K562 (cell line): Measurements from ENCODE around the gene ZNF768. TPM values are rescaled to one million over a fixed set of nuclear protein-coding genes. Genes with fewer than 3 reads are reported as not detected.

Experiments
- CTCFL ChIP-seq: IDR thresholded peaks from 2 replicates; pipeline ENCODE4 v1.6.1; 2011; ENCODE audit warnings: borderline replicate concordance, low read depth, mild to moderate bottlenecking, moderate library complexity, low read length; ENCODE audit not compliant: insufficient read depth, poor library complexity, severe bottlenecking
- HDAC3 ChIP-seq: fragments of 450-650 bp; IDR thresholded peaks from 2 replicates; pipeline ENCODE4 v1.6.1; 2018; ENCODE audit warnings: borderline replicate concordance, mild to moderate bottlenecking, moderate library complexity; ENCODE audit not compliant: partially characterized antibody
- HIVEP1 ChIP-seq: fragments of 250-450 bp; sonication (Bioruptor Pico); IDR thresholded peaks from 2 replicates; pipeline ENCODE4 v1.4.0; 2020; ENCODE audit warnings: mild to moderate bottlenecking
- HMG20B ChIP-seq: fragments of 250-450 bp; sonication (Bioruptor Pico); IDR thresholded peaks from 2 replicates; pipeline ENCODE4 v1.5.0; 2021; ENCODE audit warnings: mild to moderate bottlenecking
- ILK ChIP-seq: fragments of 450-650 bp; IDR thresholded peaks from 2 replicates; pipeline ENCODE4 v1.6.1; 2016; ENCODE audit warnings: missing genetic modification characterization, low read depth, mild to moderate bottlenecking, missing compliant biosample characterization, moderate library complexity, borderline replicate concordance
- JUN ChIP-seq, 2 experiments: sonication (generic) in 1 of 2; formaldehyde crosslinking in 1 of 2; IDR thresholded peaks; 2 replicates each; pipeline versions ENCODE4 v1.6.1 to v1.8.0; 2012 to 2022; ENCODE audit warnings: borderline replicate concordance in 2 of 2, mild to moderate bottlenecking in 2 of 2, improper control_type of control experiment in 1 of 2, low read depth in 1 of 2, low read length in 1 of 2, missing genetic modification reagents in 1 of 2
- MAX ChIP-seq: sonication (generic); formaldehyde crosslinking; IDR thresholded peaks from 2 replicates; pipeline ENCODE4 v1.9.0; 2022; ENCODE audit warnings: mild to moderate bottlenecking, missing genetic modification reagents
- NR1H2 ChIP-seq: sonication (generic); formaldehyde crosslinking; IDR thresholded peaks from 2 replicates; pipeline ENCODE4 v1.4.0; 2020; ENCODE audit warnings: mild to moderate bottlenecking, missing genetic modification reagents
- OTX1 ChIP-seq: fragments of 450-650 bp; formaldehyde crosslinking; IDR thresholded peaks from 2 replicates; pipeline ENCODE4 v1.4.0; 2022; ENCODE audit warnings: mild to moderate bottlenecking
- PCBP1 ChIP-seq: fragments of 200-400 bp; formaldehyde crosslinking; IDR thresholded peaks from 2 replicates; pipeline ENCODE4 v1.6.1; 2018; ENCODE audit warnings: mild to moderate bottlenecking, low read depth, low read length; ENCODE audit not compliant: poor library complexity, severe bottlenecking
- RUNX1 ChIP-seq: sonication (generic); IDR thresholded peaks from 2 replicates; pipeline ENCODE4 v1.6.1; 2016; ENCODE audit warnings: antibody characterized with exemption, low read depth
- SNIP1 ChIP-seq: fragments of 450-650 bp; IDR thresholded peaks from 2 replicates; pipeline ENCODE4 v1.7.1; 2017; ENCODE audit warnings: low read depth, mild to moderate bottlenecking
- THRAP3 ChIP-seq: fragments of 450-650 bp; IDR thresholded peaks from 2 replicates; pipeline ENCODE4 v1.6.1; 2016; ENCODE audit warnings: mild to moderate bottlenecking, inconsistent platforms, borderline replicate concordance
- ZBTB12 ChIP-seq: fragments of 250-450 bp; sonication (Bioruptor Pico); IDR thresholded peaks from 2 replicates; pipeline ENCODE4 v1.4.0; 2020
- ZNF175 ChIP-seq: fragments of 200-800 bp; sonication (Bioruptor generic); IDR thresholded peaks from 2 replicates; pipeline ENCODE4 v1.6.1; 2016; ENCODE audit warnings: low read depth, mild to moderate bottlenecking, missing genetic modification characterization, missing compliant biosample characterization
- ZNF212 ChIP-seq: fragments of 450-650 bp; formaldehyde crosslinking; IDR thresholded peaks from 2 replicates; pipeline ENCODE4 v1.4.0; 2020; ENCODE audit warnings: mild to moderate bottlenecking
- polyA plus RNA-seq, 8 experiments: library from polyadenylated mRNA; depleted of rRNA in 4 of 8; stranded (reverse) in 5 of 8; unstranded in 3 of 8; fragments of >200 nt; fragmentation: Nextera tagmentation in 2 of 8; fragmentation: Illumina TruSeq in 1 of 8; extraction: Ambion mirVana in 2 of 8; extraction: Trizol in 1 of 8; gene quantifications; 2 replicates each; pipeline versions ENCODE4 v1.2.1 to v1.2.3, GENCODE V29; 2011 to 2014; ENCODE audit warnings: inconsistent platforms in 1 of 8, missing spikeins in 1 of 8
- total RNA-seq, 7 experiments: library from RNA; depleted of rRNA in 6 of 7; stranded (reverse); fragments of >200 nt in 6 of 7; fragmentation: Illumina TruSeq in 2 of 7; extraction: Trizol in 2 of 7; gene quantifications; 2 replicates each; pipeline versions ENCODE4 v1.2.1 to v1.2.3, GENCODE V29; 2011 to 2021; ENCODE audit warnings: low replicate concordance in 1 of 7
- TF ChIP-seq, protein P1 (sequence below): sonication (generic); formaldehyde crosslinking; IDR thresholded peaks from 2 replicates; pipeline ENCODE4 v1.8.0; 2022; ENCODE audit warnings: missing genetic modification reagents, mild to moderate bottlenecking, borderline replicate concordance
- TF ChIP-seq, protein P2 (sequence below): sonication (generic); formaldehyde crosslinking; IDR thresholded peaks from 2 replicates; pipeline ENCODE4 v1.8.0; 2022; ENCODE audit warnings: mild to moderate bottlenecking, missing genetic modification reagents

The ZNF768 gene
- total and polyA plus RNA-seq, 9 of the 15 experiments (the other 6 are each of a cell fraction or from before 2014, with no cell fraction given) = 0.13 to 50.7 (median 26.9) TPM

DNA sequence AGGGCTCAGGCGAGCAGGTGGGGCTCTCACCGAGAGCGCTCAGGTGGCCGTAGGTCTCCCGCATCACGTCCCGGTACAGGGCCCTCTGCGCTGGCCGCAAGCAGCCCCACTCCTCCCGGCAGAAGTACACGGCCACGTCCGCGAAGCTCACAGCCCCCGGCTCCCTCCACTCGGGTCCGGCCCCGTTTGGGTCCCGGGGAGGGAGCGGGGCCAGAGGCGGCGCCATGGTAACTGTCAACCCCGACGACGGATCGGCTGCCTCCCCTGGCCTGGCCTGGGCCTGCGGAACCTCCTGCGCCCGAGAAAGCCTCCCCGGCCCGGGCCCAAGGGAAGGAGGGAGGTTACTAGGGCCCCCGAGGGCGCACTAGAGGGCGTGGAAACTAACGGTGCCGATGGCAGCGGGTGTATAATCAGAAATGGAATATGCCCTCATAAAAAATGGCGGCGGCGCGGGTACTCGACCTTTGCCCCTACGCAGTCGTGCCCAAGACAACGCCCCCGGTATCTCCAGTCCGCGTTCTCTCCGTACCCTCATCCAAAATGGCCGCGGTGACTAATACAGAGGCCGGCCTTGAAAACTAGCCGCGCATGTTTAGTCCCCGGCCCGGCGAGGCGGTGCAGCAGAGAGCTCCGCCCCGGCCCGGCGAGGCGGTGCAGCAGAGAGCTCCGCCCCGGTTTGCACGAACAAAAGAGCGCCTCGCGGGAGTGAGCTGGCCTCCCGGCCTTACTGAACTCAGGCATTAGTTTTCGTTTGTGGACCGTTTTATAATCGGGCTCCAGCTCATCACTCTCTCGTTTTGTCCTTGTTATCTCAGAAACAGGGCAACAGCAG lies 31.8 kb upstream of the ZNF768 start, which contains the start of gene ZNF764 (continued):
- TF ChIP-seq, protein P1, sequence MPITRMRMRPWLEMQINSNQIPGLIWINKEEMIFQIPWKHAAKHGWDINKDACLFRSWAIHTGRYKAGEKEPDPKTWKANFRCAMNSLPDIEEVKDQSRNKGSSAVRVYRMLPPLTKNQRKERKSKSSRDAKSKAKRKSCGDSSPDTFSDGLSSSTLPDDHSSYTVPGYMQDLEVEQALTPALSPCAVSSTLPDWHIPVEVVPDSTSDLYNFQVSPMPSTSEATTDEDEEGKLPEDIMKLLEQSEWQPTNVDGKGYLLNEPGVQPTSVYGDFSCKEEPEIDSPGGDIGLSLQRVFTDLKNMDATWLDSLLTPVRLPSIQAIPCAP (CRISPR knock-in tag) = no peak
- TF ChIP-seq JUN (IDR thresholded peaks at IDR 0.05; ENCODE audit: borderline replicate concordance, low read depth, low read length) (peak; percentile 59), JUN (CRISPR knock-in tag; IDR thresholded peaks at IDR 0.05; ENCODE audit: borderline replicate concordance) (no peak), ZNF175 (CRISPR knock-in tag) (no peak; the same call in 1 of the 2 replicates), ZBTB12 (no peak), PCBP1 (peak; percentile 58), RUNX1 (no peak), HIVEP1 (no peak), OTX1 (CRISPR knock-in tag) (peak; percentile 53; the same call in 1 of the 2 replicates), SNIP1 (no peak), HDAC3 (no peak), MAX (CRISPR knock-in tag) (no peak; the same call in 1 of the 2 replicates), HMG20B (CRISPR knock-in tag) (no peak), ZNF212 (CRISPR knock-in tag) (no peak), CTCFL (no peak), ILK (tag) (no peak), THRAP3 (no peak), NR1H2 (no peak)
- TF ChIP-seq, protein P2, sequence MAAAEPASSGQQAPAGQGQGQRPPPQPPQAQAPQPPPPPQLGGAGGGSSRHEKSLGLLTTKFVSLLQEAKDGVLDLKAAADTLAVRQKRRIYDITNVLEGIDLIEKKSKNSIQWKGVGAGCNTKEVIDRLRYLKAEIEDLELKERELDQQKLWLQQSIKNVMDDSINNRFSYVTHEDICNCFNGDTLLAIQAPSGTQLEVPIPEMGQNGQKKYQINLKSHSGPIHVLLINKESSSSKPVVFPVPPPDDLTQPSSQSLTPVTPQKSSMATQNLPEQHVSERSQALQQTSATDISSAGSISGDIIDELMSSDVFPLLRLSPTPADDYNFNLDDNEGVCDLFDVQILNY (CRISPR knock-in tag) = no peak
